Panc1 (cell line): ENCODE results near the gene PLGRKT. TPM values are rescaled to one million over a fixed set of nuclear protein-coding genes. Genes with fewer than 3 reads are reported as not detected.

Experiments
- ATAC-seq: fragments of 200-7000 bp; cut with Tn5 transposase; 2 replicates; pipeline ENCODE4 v1.9.1; 2020; ENCODE audit warnings: mild to moderate bottlenecking, moderate library complexity
- BruUV-seq: library from RNA; stranded (reverse); fragments of 400-500 nt; replicated peaks from 2 replicates; lab custom pipeline; 2021; lab: Mats Ljungman, UMichigan
- CTCF ChIA-PET: fragments of 300-600 bp; sonication (Branson Sonifier 250); formaldehyde crosslinking; loops from one replicate; lab custom pipeline; 2022; ENCODE audit warnings: antibody characterized with exemption; lab: Charles Lee
- POLR2A ChIA-PET: fragments of 300-600 bp; sonication (Branson Sonifier 250); formaldehyde crosslinking; loops from one replicate; lab custom pipeline; 2022; ENCODE audit warnings: antibody characterized with exemption; lab: Charles Lee
- DNase-seq: peaks from one replicate; pipeline ENCODE4 v3.0.0-alpha.2; 2010; ENCODE audit warnings: low read depth, low spot score
- H3K27ac ChIP-seq: 2 replicates; pipeline ENCODE4 v1.5.1; 2011; ENCODE audit warnings: mild to moderate bottlenecking, low read length, inconsistent platforms
- H3K27me3 ChIP-seq: fragments of 200-500 bp; sonication (Bioruptor generic); 2 replicates; pipeline ENCODE4 v1.6.0; 2014; ENCODE audit warnings: low read length, inconsistent platforms; ENCODE audit not compliant: control insufficient read depth, insufficient read depth
- H3K36me3 ChIP-seq: fragments of 200-500 bp; sonication (Bioruptor generic); 2 replicates; pipeline ENCODE4 v1.5.1; 2014; ENCODE audit warnings: inconsistent platforms, mild to moderate bottlenecking, low read length, moderate library complexity; ENCODE audit not compliant: control insufficient read depth, insufficient read depth
- H3K4me1 ChIP-seq: 2 replicates; pipeline ENCODE4 v1.5.1; 2011; ENCODE audit warnings: inconsistent platforms, mild to moderate bottlenecking, low read length, moderate library complexity; ENCODE audit not compliant: control insufficient read depth, insufficient read depth
- H3K4me3 ChIP-seq, 2 experiments: 2 replicates each; pipeline ENCODE4 v1.5.1; 2011 to 2012; ENCODE audit warnings: low read depth in 2 of 2, low read length in 2 of 2, mild to moderate bottlenecking in 2 of 2, inconsistent platforms in 1 of 2, moderate library complexity in 1 of 2
- H3K9me3 ChIP-seq: fragments of 200-500 bp; sonication (Bioruptor generic); 2 replicates; pipeline ENCODE4 v1.5.1; 2014; ENCODE audit warnings: low read depth, mild to moderate bottlenecking, inconsistent platforms, low read length, moderate library complexity; ENCODE audit not compliant: control insufficient read depth, insufficient read depth
- POLR2AphosphoS5 ChIP-seq: IDR thresholded peaks from 2 replicates; pipeline ENCODE4 v1.6.1; 2012; ENCODE audit warnings: mild to moderate bottlenecking, low read depth, low read length, moderate library complexity
- REST ChIP-seq, 2 experiments: IDR thresholded peaks; 2 replicates each; pipeline ENCODE4 v1.6.1; 2011 to 2012; ENCODE audit warnings: low read depth in 2 of 2, control low read depth in 1 of 2, low read length in 1 of 2, mild to moderate bottlenecking in 1 of 2, moderate library complexity in 1 of 2; ENCODE audit not compliant: insufficient read depth in 1 of 2
- SIN3A ChIP-seq: IDR thresholded peaks from 2 replicates; pipeline ENCODE4 v1.6.1; 2012; ENCODE audit warnings: low read depth, mild to moderate bottlenecking, low read length, moderate library complexity, borderline replicate concordance; ENCODE audit not compliant: insufficient read depth
- TCF7L2 ChIP-seq: IDR thresholded peaks from 2 replicates; pipeline ENCODE4 v1.6.1; 2011; ENCODE audit warnings: mild to moderate bottlenecking, low read depth, low read length, inconsistent platforms
- in situ Hi-C: cut with HindIII; loops from 2 replicates; pipeline ENCODE4 v1.10.0; 2016; ENCODE audit warnings: low sequenced_read_pairs, low pct_unique_long_range_greater_than_20kb
- intact Hi-C: fragments of 100-400 bp; cut with micrococcal nuclease; formaldehyde crosslinking; loops from one replicate; pipeline ENCODE4 v1.10.0; 2022; ENCODE audit not compliant: unreplicated experiment
- total RNA-seq: library from RNA; stranded (reverse); gene quantifications from one replicate; pipeline ENCODE4 v1.2.1, GENCODE V29; 2021; ENCODE audit not compliant: unreplicated experiment
- TF ChIP-seq, protein P1 (sequence below): fragments of 450-650 bp; IDR thresholded peaks from 2 replicates; pipeline ENCODE4 v1.5.1; 2017; ENCODE audit warnings: mild to moderate bottlenecking

PLGRKT gene
- total RNA-seq, 1 experiment from 2014 or later = 9.3 TPM

- ChIA-PET CTCF (no interaction called here), POLR2A (no interaction called here)
- ATAC-seq (no peak), DNase-seq (no peak)
- BruUV-seq = no TSS peak
- TF ChIP-seq TCF7L2 (no peak), REST (IDR thresholded peaks at IDR 0.05; ENCODE audit: insufficient read depth in 1 of 2, low read depth in 2 of 2, low read length in 1 of 2) (no peak), POLR2AphosphoS5 (no peak), SIN3A (no peak)
- TF ChIP-seq, protein P1, sequence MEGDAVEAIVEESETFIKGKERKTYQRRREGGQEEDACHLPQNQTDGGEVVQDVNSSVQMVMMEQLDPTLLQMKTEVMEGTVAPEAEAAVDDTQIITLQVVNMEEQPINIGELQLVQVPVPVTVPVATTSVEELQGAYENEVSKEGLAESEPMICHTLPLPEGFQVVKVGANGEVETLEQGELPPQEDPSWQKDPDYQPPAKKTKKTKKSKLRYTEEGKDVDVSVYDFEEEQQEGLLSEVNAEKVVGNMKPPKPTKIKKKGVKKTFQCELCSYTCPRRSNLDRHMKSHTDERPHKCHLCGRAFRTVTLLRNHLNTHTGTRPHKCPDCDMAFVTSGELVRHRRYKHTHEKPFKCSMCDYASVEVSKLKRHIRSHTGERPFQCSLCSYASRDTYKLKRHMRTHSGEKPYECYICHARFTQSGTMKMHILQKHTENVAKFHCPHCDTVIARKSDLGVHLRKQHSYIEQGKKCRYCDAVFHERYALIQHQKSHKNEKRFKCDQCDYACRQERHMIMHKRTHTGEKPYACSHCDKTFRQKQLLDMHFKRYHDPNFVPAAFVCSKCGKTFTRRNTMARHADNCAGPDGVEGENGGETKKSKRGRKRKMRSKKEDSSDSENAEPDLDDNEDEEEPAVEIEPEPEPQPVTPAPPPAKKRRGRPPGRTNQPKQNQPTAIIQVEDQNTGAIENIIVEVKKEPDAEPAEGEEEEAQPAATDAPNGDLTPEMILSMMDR = no peak
- no peaks in the 10 kb centered on the region for H3K4me1 ChIP-seq
- H3K27me3 ChIP-seq = no peaks in the 10 kb centered on the region
- intact Hi-C loops (no loop called here), in situ Hi-C loops (no loop called here)
- no peaks in the 10 kb centered on the region for H3K36me3 ChIP-seq
- no peak overlapping the region for H3K27ac ChIP-seq
- H3K9me3 ChIP-seq = no peaks in the 10 kb centered on the region
- no peak overlapping the region for H3K4me3 ChIP-seq
Observed at GRCh38 chr9:5418481-5418880, 19.2 kb downstream of the PLGRKT start.

GRCh38 chr9:5416953-5417352, 20.8 kb downstream of the PLGRKT start:
- no peaks in the 10 kb centered on the region for H3K27me3 ChIP-seq
- no peak overlapping the region for H3K4me3 ChIP-seq
- ChIA-PET CTCF (no interaction called here), POLR2A (no interaction called here)
- in situ Hi-C loops = no loop called here
- no peaks in the 10 kb centered on the region for H3K36me3 ChIP-seq
- DNase-seq (no peak), ATAC-seq (no peak)
- no peaks in the 10 kb centered on the region for H3K9me3 ChIP-seq
- TF ChIP-seq SIN3A (no peak), REST (IDR thresholded peaks at IDR 0.05; ENCODE audit: insufficient read depth in 1 of 2, low read depth in 2 of 2, low read length in 1 of 2) (no peak), TCF7L2 (no peak)
- TF ChIP-seq, protein P1 = no peak
- H3K27ac ChIP-seq = no peak overlapping the region
- intact Hi-C loops = no loop called here
- H3K4me1 ChIP-seq = no peaks in the 10 kb centered on the region
- BruUV-seq = no TSS peak
